ENCODE data around the gene OR6K3.

- TF ChIP-seq CTCF (IDR thresholded peaks at IDR 0.05) = no peak
- TF ChIP-seq POLR2A (IDR thresholded peaks at IDR 0.05) = no peak
These were observed 35.4 kb downstream of the OR6K3 start for GRCh38 chr1:158685085-158685484.
